ENCODE measurements around the gene KCNAB1. TPM values are rescaled to one million over a fixed set of nuclear protein-coding genes. Genes with fewer than 3 reads are reported as not detected.

The KCNAB1 gene
- total and polyA plus RNA-seq, 2 donors (not counting 1 experiment from before 2014, with no cell fraction given), result not detected

DNA sequence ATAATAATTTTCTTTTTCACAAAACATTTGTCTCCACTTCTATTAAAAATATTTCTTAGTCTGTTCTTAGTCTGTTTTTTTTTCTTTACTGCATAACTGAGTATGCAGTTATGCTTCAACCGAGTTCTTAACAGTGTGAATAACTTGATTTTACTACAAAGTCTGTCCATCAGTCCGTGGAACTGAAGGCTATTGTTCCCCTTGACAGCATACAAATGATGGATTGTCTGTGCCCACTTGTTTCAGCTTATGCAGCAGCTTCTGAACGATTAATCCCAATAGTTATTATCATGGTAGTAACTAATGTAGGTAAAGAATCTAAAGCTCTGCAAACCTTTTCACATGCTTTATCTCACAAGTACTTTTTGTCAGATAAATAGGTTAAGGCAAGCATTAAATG, 283.8 kb downstream of the KCNAB1 start:
- Histone ChIP-seq H3K4me2 (replicated peaks; ENCODE audit: low read depth, low read length, poor library complexity, severe bottlenecking) (no peak overlapping the region), H3K9ac (ENCODE audit: low read length) (no peak overlapping the region), H3K4me1 (ENCODE audit: control insufficient read depth in 2 of 2, insufficient read depth in 2 of 2, low read length in 2 of 2) (no peaks in the 10 kb centered on the region), H3K9me3 (ENCODE audit: control extremely low read depth in 1 of 3, control insufficient read depth in 2 of 3, insufficient read depth in 1 of 3, low read length in 2 of 3) (no peaks in the 10 kb centered on the region), H3K27me3 (replicated peaks in 1 of 4; ENCODE audit: control extremely low read depth in 1 of 4, control insufficient read depth in 3 of 4, insufficient read depth in 4 of 4, low read length in 3 of 4) (no peaks in the 10 kb centered on the region), H3K4me3 (ENCODE audit: control extremely low read depth in 1 of 5, extremely low read depth in 1 of 5, insufficient read depth in 1 of 5, low read depth in 2 of 5, low read length in 4 of 5) (no peak overlapping the region), H3K79me2 (ENCODE audit: control insufficient read depth, insufficient read depth, low read length) (no peaks in the 10 kb centered on the region), H3K27ac (ENCODE audit: low read length in 2 of 2) (no peak overlapping the region), H4K20me1 (ENCODE audit: control insufficient read depth, insufficient read depth, low read length, poor library complexity, severe bottlenecking) (no peaks in the 10 kb centered on the region), H3K36me3 (replicated peaks in 1 of 2; ENCODE audit: control extremely low read depth in 1 of 2, control insufficient read depth in 1 of 2, extremely low read depth in 1 of 2, insufficient read depth in 2 of 2, low read length in 1 of 2) (no peaks in the 10 kb centered on the region), H2AFZ (ENCODE audit: insufficient read depth, low read depth, low read length, poor library complexity, severe bottlenecking) (no peak overlapping the region)
- ChIA-PET CTCF (no interaction called here), POLR2A (no interaction called here)
- Mint-ChIP-seq H3K4me3 (no peak overlapping the region), H3K27me3 (peaks cover 18% of the 10 kb centered on the region), H3K27ac (no peak overlapping the region), H3K9me3 (ENCODE audit: insufficient read depth) (no peaks in the 10 kb centered on the region), H3K4me1 (no peaks in the 10 kb centered on the region)
- intact Hi-C loops (cut with micrococcal nuclease), result no loop called here
- DNase-seq (no peak), ATAC-seq (ENCODE audit: low read depth) (no peak)
- no CpG with 5 or more reads among the region's 3 CpGs for WGBS (ENCODE audit: insufficient coverage)
- TF ChIP-seq EZH2 (IDR thresholded peaks at IDR 0.05; ENCODE audit: borderline replicate concordance, insufficient read depth, low read depth, low read length, poor library complexity, severe bottlenecking), result no peak
- TF ChIP-seq, protein P1, sequence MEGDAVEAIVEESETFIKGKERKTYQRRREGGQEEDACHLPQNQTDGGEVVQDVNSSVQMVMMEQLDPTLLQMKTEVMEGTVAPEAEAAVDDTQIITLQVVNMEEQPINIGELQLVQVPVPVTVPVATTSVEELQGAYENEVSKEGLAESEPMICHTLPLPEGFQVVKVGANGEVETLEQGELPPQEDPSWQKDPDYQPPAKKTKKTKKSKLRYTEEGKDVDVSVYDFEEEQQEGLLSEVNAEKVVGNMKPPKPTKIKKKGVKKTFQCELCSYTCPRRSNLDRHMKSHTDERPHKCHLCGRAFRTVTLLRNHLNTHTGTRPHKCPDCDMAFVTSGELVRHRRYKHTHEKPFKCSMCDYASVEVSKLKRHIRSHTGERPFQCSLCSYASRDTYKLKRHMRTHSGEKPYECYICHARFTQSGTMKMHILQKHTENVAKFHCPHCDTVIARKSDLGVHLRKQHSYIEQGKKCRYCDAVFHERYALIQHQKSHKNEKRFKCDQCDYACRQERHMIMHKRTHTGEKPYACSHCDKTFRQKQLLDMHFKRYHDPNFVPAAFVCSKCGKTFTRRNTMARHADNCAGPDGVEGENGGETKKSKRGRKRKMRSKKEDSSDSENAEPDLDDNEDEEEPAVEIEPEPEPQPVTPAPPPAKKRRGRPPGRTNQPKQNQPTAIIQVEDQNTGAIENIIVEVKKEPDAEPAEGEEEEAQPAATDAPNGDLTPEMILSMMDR (IDR thresholded peaks at IDR 0.05), result no peak

DNA sequence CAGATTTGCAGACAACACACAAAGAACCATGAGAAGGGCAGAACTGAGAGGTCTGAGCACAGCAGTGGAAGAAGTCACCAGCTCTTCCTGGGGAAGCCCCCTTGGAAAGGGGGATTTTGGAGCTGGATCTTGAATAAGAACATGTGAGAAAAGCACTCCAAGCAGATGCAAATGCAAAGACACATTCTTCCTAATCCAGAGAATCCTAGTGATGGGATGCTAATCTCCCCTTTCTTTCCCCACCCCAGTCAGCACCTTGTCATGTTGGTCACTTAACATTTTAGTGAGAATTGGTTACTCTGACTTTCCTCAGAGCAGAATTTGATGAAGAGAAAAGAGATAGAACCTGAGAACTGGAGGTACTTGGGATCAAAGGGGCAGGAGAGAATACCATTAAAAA, 286.0 kb downstream of the KCNAB1 start:
- H3K4me3 Mint-ChIP-seq, result no peak overlapping the region
- Histone ChIP-seq H3K27ac (ENCODE audit: low read length in 2 of 2) (no peak overlapping the region), H3K36me3 (replicated peaks in 1 of 2; ENCODE audit: control extremely low read depth in 1 of 2, control insufficient read depth in 1 of 2, extremely low read depth in 1 of 2, insufficient read depth in 2 of 2, low read length in 1 of 2) (no peaks in the 10 kb centered on the region), H3K9me3 (ENCODE audit: control extremely low read depth in 1 of 3, control insufficient read depth in 2 of 3, insufficient read depth in 1 of 3, low read length in 2 of 3) (no peaks in the 10 kb centered on the region), H3K27me3 (replicated peaks in 1 of 4; ENCODE audit: control extremely low read depth in 1 of 4, control insufficient read depth in 3 of 4, insufficient read depth in 4 of 4, low read length in 3 of 4) (peaks cover 0 to 4% (median 0%) of the 10 kb centered on the region in 4 experiments), H3K4me1 (ENCODE audit: control insufficient read depth in 2 of 2, insufficient read depth in 2 of 2, low read length in 2 of 2) (no peaks in the 10 kb centered on the region), H4K20me1 (ENCODE audit: control insufficient read depth, insufficient read depth, low read length, poor library complexity, severe bottlenecking) (no peaks in the 10 kb centered on the region), H2AFZ (ENCODE audit: insufficient read depth, low read depth, low read length, poor library complexity, severe bottlenecking) (no peak overlapping the region), H3K9ac (ENCODE audit: low read length) (no peak overlapping the region), H3K4me3 (ENCODE audit: control extremely low read depth in 1 of 5, extremely low read depth in 1 of 5, insufficient read depth in 1 of 5, low read depth in 2 of 5, low read length in 4 of 5) (no peak overlapping the region), H3K4me2 (replicated peaks; ENCODE audit: low read depth, low read length, poor library complexity, severe bottlenecking) (no peak overlapping the region), H3K79me2 (ENCODE audit: control insufficient read depth, insufficient read depth, low read length) (no peaks in the 10 kb centered on the region)
- H3K9me3 Mint-ChIP-seq (ENCODE audit: insufficient read depth), result no peaks in the 10 kb centered on the region
- POLR2A ChIA-PET, result no interaction called here
- CTCF ChIA-PET, result no interaction called here
- H3K27ac Mint-ChIP-seq, result no peak overlapping the region
- peaks cover 22% of the 10 kb centered on the region for H3K27me3 Mint-ChIP-seq
- H3K4me1 Mint-ChIP-seq, result no peaks in the 10 kb centered on the region
- ATAC-seq (ENCODE audit: low read depth), result no peak
- no peak for TF ChIP-seq EZH2 (IDR thresholded peaks at IDR 0.05; ENCODE audit: borderline replicate concordance, insufficient read depth, low read depth, low read length, poor library complexity, severe bottlenecking)
- TF ChIP-seq, protein P1 (IDR thresholded peaks at IDR 0.05), result no peak
- DNase-seq, result no peak
- intact Hi-C loops (cut with micrococcal nuclease), result no loop called here

Measured in B cell (primary cell).